Smooth muscle cell (in vitro differentiated cells): ENCODE results near the gene MBOAT7. TPM values are rescaled to one million over a fixed set of nuclear protein-coding genes. Genes with fewer than 3 reads are reported as not detected.

Source experiments
- DNase-seq: peaks from one replicate; lab custom pipeline; 2025; ENCODE audit not compliant: unreplicated experiment; lab: John Stamatoyannopoulos, UW
- H2AFZ ChIP-seq: fragments of 200-600 bp; sonication (generic); 2 replicates; pipeline ENCODE4 v1.6.0; 2016; ENCODE audit warnings: antibody characterized with exemption, low read depth, mild to moderate bottlenecking
- H3F3A ChIP-seq: fragments of 200-600 bp; sonication (generic); 2 replicates; pipeline ENCODE4 v1.6.0; 2017; ENCODE audit warnings: antibody characterized with exemption, low read depth
- H3K27ac ChIP-seq: fragments of 200-600 bp; sonication (generic); 2 replicates; pipeline ENCODE4 v1.5.1; 2016; ENCODE audit warnings: low read depth, mild to moderate bottlenecking
- H3K27me3 ChIP-seq: fragments of 200-600 bp; sonication (generic); 2 replicates; pipeline ENCODE4 v1.6.1; 2016; ENCODE audit warnings: low read depth, mild to moderate bottlenecking
- H3K36me3 ChIP-seq: fragments of 200-600 bp; sonication (generic); 2 replicates; pipeline ENCODE4 v1.5.1; 2016; ENCODE audit warnings: low read depth
- H3K4me1 ChIP-seq: fragments of 200-600 bp; sonication (generic); 2 replicates; pipeline ENCODE4 v1.5.1; 2016; ENCODE audit warnings: low read depth
- H3K4me2 ChIP-seq: fragments of 200-600 bp; sonication (generic); 2 replicates; pipeline ENCODE4 v1.6.0; 2016; ENCODE audit warnings: mild to moderate bottlenecking
- H3K4me3 ChIP-seq: fragments of 200-600 bp; sonication (generic); 2 replicates; pipeline ENCODE4 v1.5.1; 2016; ENCODE audit warnings: mild to moderate bottlenecking
- H3K79me2 ChIP-seq: fragments of 200-600 bp; sonication (generic); 2 replicates; pipeline ENCODE4 v1.6.0; 2016; ENCODE audit warnings: low read depth, mild to moderate bottlenecking
- H3K9ac ChIP-seq: fragments of 200-600 bp; sonication (generic); 2 replicates; pipeline ENCODE4 v1.6.0; 2016; ENCODE audit warnings: low read depth
- H3K9me3 ChIP-seq: fragments of 200-600 bp; sonication (generic); replicated peaks from 2 replicates; pipeline ENCODE4 v1.5.1; 2016; ENCODE audit warnings: low read depth
- H4K20me1 ChIP-seq: fragments of 200-600 bp; sonication (generic); 2 replicates; pipeline ENCODE4 v1.6.0; 2016; ENCODE audit warnings: low read depth
- WGBS: methylation state at CpG from one replicate; pipeline ENCODE4 v1.1.7; 2016; ENCODE audit warnings: low lambda C conversion rate; 5-methylcytosine and 5-hydroxymethylcytosine counted together
- polyA plus RNA-seq: library from polyadenylated mRNA; unstranded; fragments of >200 nt; fragmentation: Nextera tagmentation; extraction: Ambion mirVana; gene quantifications from 2 replicates; pipeline ENCODE4 v1.2.1, GENCODE V29; 2016
- total RNA-seq: library from RNA; depleted of rRNA; stranded (reverse); fragments of >200 nt; gene quantifications from 2 replicates; pipeline ENCODE4 v1.2.3, GENCODE V29; 2014
- TF ChIP-seq, protein P1 (sequence below): fragments of 200-600 bp; sonication (generic); IDR thresholded peaks from 2 replicates; pipeline ENCODE4 v1.5.1; 2017; ENCODE audit warnings: borderline replicate concordance, mild to moderate bottlenecking, antibody characterized with exemption; ENCODE audit not compliant: insufficient read depth, poor library complexity, severe bottlenecking

Gene MBOAT7
- total and polyA plus RNA-seq, 2 experiments from 2014 or later: 106 to 110 TPM

GRCh38 chr19:54191011-54191810 is 1.8 kb upstream of the MBOAT7 start, which contains the start of gene TSEN34:
Gene TSEN34 (plus strand): TSS chr19:54191308. CDS start chr19:54191365, 57 bp downstream.
- Histone ChIP-seq H2AFZ (peak within 1 kb of the TSS; percentile 77), H3F3A (peaks cover 11% of the 10 kb centered on the region), H3K4me3 (peak within 1 kb of the TSS; percentile 78), H3K9me3 (no peaks in the 10 kb centered on the region), H3K4me1 (peaks cover 6% of the 10 kb centered on the region), H3K9ac (peak within 1 kb of the TSS; percentile 96), H3K27ac (peak within 1 kb of the TSS; percentile 98), H4K20me1 (peaks cover 16% of the 10 kb centered on the region), H3K4me2 (peak within 1 kb of the TSS; percentile 84), H3K27me3 (no peaks in the 10 kb centered on the region), H3K36me3 (no peaks in the 10 kb centered on the region), H3K79me2 (peaks cover 33% of the 10 kb centered on the region)
- TF ChIP-seq, protein P1, sequence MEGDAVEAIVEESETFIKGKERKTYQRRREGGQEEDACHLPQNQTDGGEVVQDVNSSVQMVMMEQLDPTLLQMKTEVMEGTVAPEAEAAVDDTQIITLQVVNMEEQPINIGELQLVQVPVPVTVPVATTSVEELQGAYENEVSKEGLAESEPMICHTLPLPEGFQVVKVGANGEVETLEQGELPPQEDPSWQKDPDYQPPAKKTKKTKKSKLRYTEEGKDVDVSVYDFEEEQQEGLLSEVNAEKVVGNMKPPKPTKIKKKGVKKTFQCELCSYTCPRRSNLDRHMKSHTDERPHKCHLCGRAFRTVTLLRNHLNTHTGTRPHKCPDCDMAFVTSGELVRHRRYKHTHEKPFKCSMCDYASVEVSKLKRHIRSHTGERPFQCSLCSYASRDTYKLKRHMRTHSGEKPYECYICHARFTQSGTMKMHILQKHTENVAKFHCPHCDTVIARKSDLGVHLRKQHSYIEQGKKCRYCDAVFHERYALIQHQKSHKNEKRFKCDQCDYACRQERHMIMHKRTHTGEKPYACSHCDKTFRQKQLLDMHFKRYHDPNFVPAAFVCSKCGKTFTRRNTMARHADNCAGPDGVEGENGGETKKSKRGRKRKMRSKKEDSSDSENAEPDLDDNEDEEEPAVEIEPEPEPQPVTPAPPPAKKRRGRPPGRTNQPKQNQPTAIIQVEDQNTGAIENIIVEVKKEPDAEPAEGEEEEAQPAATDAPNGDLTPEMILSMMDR: no peak
- DNase-seq: peak; percentile 98
- WGBS: 3% methylated on average over 63 of the region's 77 CpGs

GRCh38 chr19:54190503-54191010 is 1.2 kb upstream of the MBOAT7 start:
- Histone ChIP-seq H3K9ac (peak overlapping the region; percentile 96), H3K36me3 (no peaks in the 10 kb centered on the region), H4K20me1 (peaks cover 16% of the 10 kb centered on the region), H3K27me3 (no peaks in the 10 kb centered on the region), H3K4me1 (peaks cover 6% of the 10 kb centered on the region), H3K4me3 (peak overlapping the region; percentile 78), H3K4me2 (peak overlapping the region; percentile 84), H3F3A (peaks cover 11% of the 10 kb centered on the region), H2AFZ (peak overlapping the region; percentile 77), H3K79me2 (peaks cover 37% of the 10 kb centered on the region), H3K9me3 (no peaks in the 10 kb centered on the region), H3K27ac (peak overlapping the region; percentile 98)
- TF ChIP-seq, protein P1: no peak
- peak; percentile 100 for DNase-seq
- under 1% methylated on average over 52 of the region's 56 CpGs for WGBS

- WGBS: 1% methylated on average over 50 of the region's 65 CpGs
- Histone ChIP-seq H3K9ac (peak overlapping the region; percentile 96), H2AFZ (peak overlapping the region; percentile 67), H3K79me2 (peaks cover 37% of the 10 kb centered on the region), H3K4me3 (peak overlapping the region; percentile 90), H3K4me2 (peak overlapping the region; percentile 84), H3F3A (peaks cover 11% of the 10 kb centered on the region), H3K27me3 (no peaks in the 10 kb centered on the region), H4K20me1 (peaks cover 16% of the 10 kb centered on the region), H3K9me3 (no peaks in the 10 kb centered on the region), H3K36me3 (no peaks in the 10 kb centered on the region), H3K4me1 (peaks cover 6% of the 10 kb centered on the region), H3K27ac (peak overlapping the region; percentile 98)
- DNase-seq: peak; percentile 100
- TF ChIP-seq, protein P1: no peak
Observed at GRCh38 chr19:54189735-54190502, 539 bp upstream of the MBOAT7 start.
